ENCODE results near the gene MEGF10.

- TF ChIP-seq, protein P1, sequence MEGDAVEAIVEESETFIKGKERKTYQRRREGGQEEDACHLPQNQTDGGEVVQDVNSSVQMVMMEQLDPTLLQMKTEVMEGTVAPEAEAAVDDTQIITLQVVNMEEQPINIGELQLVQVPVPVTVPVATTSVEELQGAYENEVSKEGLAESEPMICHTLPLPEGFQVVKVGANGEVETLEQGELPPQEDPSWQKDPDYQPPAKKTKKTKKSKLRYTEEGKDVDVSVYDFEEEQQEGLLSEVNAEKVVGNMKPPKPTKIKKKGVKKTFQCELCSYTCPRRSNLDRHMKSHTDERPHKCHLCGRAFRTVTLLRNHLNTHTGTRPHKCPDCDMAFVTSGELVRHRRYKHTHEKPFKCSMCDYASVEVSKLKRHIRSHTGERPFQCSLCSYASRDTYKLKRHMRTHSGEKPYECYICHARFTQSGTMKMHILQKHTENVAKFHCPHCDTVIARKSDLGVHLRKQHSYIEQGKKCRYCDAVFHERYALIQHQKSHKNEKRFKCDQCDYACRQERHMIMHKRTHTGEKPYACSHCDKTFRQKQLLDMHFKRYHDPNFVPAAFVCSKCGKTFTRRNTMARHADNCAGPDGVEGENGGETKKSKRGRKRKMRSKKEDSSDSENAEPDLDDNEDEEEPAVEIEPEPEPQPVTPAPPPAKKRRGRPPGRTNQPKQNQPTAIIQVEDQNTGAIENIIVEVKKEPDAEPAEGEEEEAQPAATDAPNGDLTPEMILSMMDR (IDR thresholded peaks at IDR 0.05; ENCODE audit: low read length) = no peak
- no peak for TF ChIP-seq EZH2 (IDR thresholded peaks at IDR 0.05; ENCODE audit: borderline replicate concordance, low read length)
Measured at GRCh38 chr5:127306647-127307046, 16.1 kb downstream of the MEGF10 start.
